Measurements from ENCODE around the gene WASL.

The WASL gene

DNA sequence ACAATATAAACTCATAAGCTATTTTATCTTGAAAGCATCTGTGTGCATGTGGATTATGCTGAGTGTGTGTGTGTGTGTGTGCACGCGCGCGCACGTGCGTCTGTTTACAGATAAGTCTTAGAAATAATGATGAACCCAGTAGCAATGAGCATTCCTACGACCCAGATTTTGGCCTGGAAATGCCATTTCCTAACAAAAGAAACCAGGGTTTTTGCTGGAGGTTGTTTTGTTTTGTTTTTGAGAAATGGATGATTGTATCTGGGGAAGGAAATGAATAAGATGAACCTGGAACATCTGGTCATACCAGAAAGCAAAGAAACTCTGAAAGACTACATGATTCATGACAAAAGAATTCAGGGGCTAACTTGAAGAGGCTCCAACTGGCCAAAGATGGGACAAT, 115.2 kb downstream of the WASL start:
- Mint-ChIP-seq H3K4me1 (peaks cover 14% of the 10 kb centered on the region), H3K4me3 (no peak overlapping the region), H3K27me3 (ENCODE audit: low read depth, poor library complexity) (no peaks in the 10 kb centered on the region), H3K9me3 (peaks cover under 1% of the 10 kb centered on the region), H3K27ac (no peak overlapping the region), H3K36me3 (ENCODE audit: low read depth) (no peaks in the 10 kb centered on the region)
- no peak for DNase-seq
- TF ChIP-seq CTCF (IDR thresholded peaks at IDR 0.05) = no peak

DNA sequence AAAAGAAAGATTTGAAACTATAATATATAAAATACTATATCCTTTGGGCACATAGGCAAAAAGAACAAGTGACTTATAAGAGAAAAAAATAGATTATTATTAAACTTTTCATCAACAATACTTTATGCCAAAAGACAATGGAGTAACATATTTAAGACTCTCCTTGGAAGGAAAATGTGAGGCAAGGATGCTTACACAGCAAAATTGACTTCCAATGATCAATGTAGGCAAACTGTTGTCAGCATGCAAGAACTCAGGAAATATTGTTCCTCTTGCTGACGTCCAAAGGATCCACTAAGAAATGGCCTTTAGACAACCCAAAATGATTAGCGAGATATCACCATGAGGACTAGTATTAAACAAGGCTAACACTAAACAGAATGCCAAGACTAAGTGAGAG, 116.0 kb downstream of the WASL start:
- H3K9me3 Mint-ChIP-seq = no peaks in the 10 kb centered on the region
- no peaks in the 10 kb centered on the region for H3K36me3 Mint-ChIP-seq (ENCODE audit: low read depth)
- no peak overlapping the region for H3K27ac Mint-ChIP-seq
- H3K4me3 Mint-ChIP-seq = no peak overlapping the region
- H3K4me1 Mint-ChIP-seq = peaks cover 13% of the 10 kb centered on the region
- no peak for TF ChIP-seq CTCF (IDR thresholded peaks at IDR 0.05)
- no peak for DNase-seq
- H3K27me3 Mint-ChIP-seq (ENCODE audit: low read depth, poor library complexity) = no peaks in the 10 kb centered on the region

Measured in nephron progenitor cell (in vitro differentiated cells).